Colonic mucosa (tissue), 4 donors: ENCODE results near the gene TLE6. TPM values are rescaled to one million over a fixed set of nuclear protein-coding genes. Genes with fewer than 3 reads are reported as not detected.

Experiments used
- DNase-seq: peaks from one replicate; pipeline ENCODE4 v3.0.0-alpha.2; 2020
- H3K27ac ChIP-seq: fragments of 200-600 bp; one replicate; pipeline ENCODE4 v1.8.0; 2021
- H3K27me3 ChIP-seq: fragments of 200-600 bp; one replicate; pipeline ENCODE4 v1.8.0; 2021
- H3K36me3 ChIP-seq: fragments of 200-600 bp; one replicate; pipeline ENCODE4 v1.8.0; 2021
- H3K4me1 ChIP-seq: fragments of 200-600 bp; one replicate; pipeline ENCODE4 v1.8.0; 2021; ENCODE audit warnings: mild to moderate bottlenecking
- H3K4me3 ChIP-seq: fragments of 200-600 bp; one replicate; pipeline ENCODE4 v1.8.0; 2021
- H3K9ac ChIP-seq, 2 donors: one replicate each; pipeline ENCODE4 v1.7.0; 2013; ENCODE audit warnings: control low read depth in 2 of 2, low read depth in 2 of 2, low read length in 2 of 2
- H3K9me3 ChIP-seq: fragments of 200-600 bp; one replicate; pipeline ENCODE4 v1.8.0; 2021
- CTCF ChIP-seq: fragments of 200-600 bp; IDR thresholded peaks from one replicate; pipeline ENCODE4 v1.8.0; 2022; ENCODE audit warnings: antibody characterized with exemption, mild to moderate bottlenecking
- intact Hi-C: fragments of 100-400 bp; cut with DNase I; formaldehyde crosslinking; loops from one replicate; pipeline ENCODE4 v1.14.1; 2022
- total RNA-seq, 2 donors: library from RNA; stranded (reverse); fragmentation: NEBNext Ultra II Directional in 1 of 2; extraction: Animal tissue kit (Norgen Biotek cat#: 25700) in 1 of 2; gene quantifications; one replicate each; pipeline ENCODE4 v1.2.1, GENCODE V29; 2021
- donor health status: healthy.
- donor health status: DM: no; HTN: no; CAD: no.
- donor health status: DM: no; HTN: no; CAD: no.

The TLE6 gene
- total RNA-seq, 2 donors from 2014 or later = 2.9 to 3.8 TPM

GRCh38 chr19:2993579-2993978 lies 16.2 kb downstream of the TLE6 start:
- Histone ChIP-seq H3K27me3 (no peaks in the 10 kb centered on the region), H3K4me3 (no peak overlapping the region), H3K9me3 (no peaks in the 10 kb centered on the region), H3K36me3 (no peaks in the 10 kb centered on the region), H3K27ac (no peak overlapping the region), H3K9ac (no peak overlapping the region), H3K4me1 (no peaks in the 10 kb centered on the region)
- intact Hi-C loops = no loop called here
- DNase-seq = no peak
- no peak for TF ChIP-seq CTCF

- Histone ChIP-seq H3K9me3 (no peaks in the 10 kb centered on the region), H3K4me3 (no peak overlapping the region), H3K36me3 (no peaks in the 10 kb centered on the region), H3K4me1 (no peaks in the 10 kb centered on the region), H3K9ac (no peak overlapping the region), H3K27ac (no peak overlapping the region), H3K27me3 (no peaks in the 10 kb centered on the region)
- DNase-seq = no peak
- intact Hi-C loops = no loop called here
- no peak for TF ChIP-seq CTCF
These were observed 17.3 kb downstream of the TLE6 start for GRCh38 chr19:2994588-2995131.

GRCh38 chr19:2997720-2998119 lies 20.4 kb downstream of the TLE6 start:
- no peaks in the 10 kb centered on the region for H3K36me3 ChIP-seq

GRCh38 chr19:2998642-2999041 lies 21.3 kb downstream of the TLE6 start:
- no peaks in the 10 kb centered on the region for H3K36me3 ChIP-seq
- intact Hi-C loops = no loop called here
- TF ChIP-seq CTCF = no peak

More at GRCh38 chr19:2997720-2998119, 20.4 kb downstream of the TLE6 start:
- Histone ChIP-seq H3K27me3 (no peaks in the 10 kb centered on the region), H3K4me3 (no peak overlapping the region), H3K9ac (no peak overlapping the region), H3K9me3 (no peaks in the 10 kb centered on the region), H3K4me1 (no peaks in the 10 kb centered on the region), H3K27ac (no peak overlapping the region)
- TF ChIP-seq CTCF = no peak
- no peak for DNase-seq
- intact Hi-C loops = no loop called here

GRCh38 chr19:3001235-3001800 lies 24.0 kb downstream of the TLE6 start:
- intact Hi-C loops = no loop called here
- Histone ChIP-seq H3K27me3 (no peaks in the 10 kb centered on the region), H3K4me1 (no peaks in the 10 kb centered on the region), H3K9ac (no peak overlapping the region), H3K4me3 (no peak overlapping the region), H3K36me3 (no peaks in the 10 kb centered on the region), H3K9me3 (no peaks in the 10 kb centered on the region), H3K27ac (no peak overlapping the region)
- DNase-seq = no peak
- no peak for TF ChIP-seq CTCF

More at GRCh38 chr19:2998642-2999041, 21.3 kb downstream of the TLE6 start:
- no peak overlapping the region for H3K9ac ChIP-seq
- no peak overlapping the region for H3K4me3 ChIP-seq
- no peaks in the 10 kb centered on the region for H3K4me1 ChIP-seq
- DNase-seq = no peak
- H3K9me3 ChIP-seq = no peaks in the 10 kb centered on the region
- H3K27me3 ChIP-seq = no peaks in the 10 kb centered on the region
- no peak overlapping the region for H3K27ac ChIP-seq
